Glutamatergic neuron (in vitro differentiated cells): ENCODE results near the gene MEGF11. TPM values are rescaled to one million over a fixed set of nuclear protein-coding genes. Genes with fewer than 3 reads are reported as not detected.

Source experiments
- DNase-seq: peaks from one replicate; pipeline ENCODE4 v3.0.0; 2022
- H3K27ac Mint-ChIP-seq: one replicate; pipeline ENCODE4 v1.8.0; 2020; ENCODE audit warnings: mild to moderate bottlenecking, mixed read lengths, inconsistent platforms; ENCODE audit not compliant: unreplicated experiment
- H3K27me3 Mint-ChIP-seq: one replicate; pipeline ENCODE4 v1.8.0; 2020; ENCODE audit warnings: mild to moderate bottlenecking, moderate library complexity, mixed read lengths, inconsistent platforms; ENCODE audit not compliant: unreplicated experiment
- H3K36me3 Mint-ChIP-seq: one replicate; pipeline ENCODE4 v1.8.0; 2020; ENCODE audit warnings: mild to moderate bottlenecking, mixed read lengths, inconsistent platforms; ENCODE audit not compliant: unreplicated experiment
- H3K4me1 Mint-ChIP-seq: one replicate; pipeline ENCODE4 v1.8.0; 2020; ENCODE audit warnings: mild to moderate bottlenecking, low read depth, mixed read lengths, inconsistent platforms; ENCODE audit not compliant: unreplicated experiment
- H3K4me3 Mint-ChIP-seq: one replicate; pipeline ENCODE4 v1.8.0; 2020; ENCODE audit warnings: mild to moderate bottlenecking, mixed read lengths, inconsistent platforms; ENCODE audit not compliant: unreplicated experiment
- H3K9me3 Mint-ChIP-seq: one replicate; pipeline ENCODE4 v1.8.0; 2020; ENCODE audit warnings: mild to moderate bottlenecking, moderate library complexity, mixed read lengths, inconsistent platforms; ENCODE audit not compliant: unreplicated experiment
- CTCF ChIP-seq: fragments of 200-600 bp; sonication (generic); IDR thresholded peaks from one replicate; pipeline ENCODE4 v1.5.0; 2021; ENCODE audit not compliant: partially characterized antibody, unreplicated experiment
- total RNA-seq: library from RNA; stranded (reverse); fragmentation: NEBNext Ultra II Directional; extraction: Animal tissue kit (Norgen Biotek cat#: 25700); gene quantifications from one replicate; pipeline ENCODE4 v1.2.1, GENCODE V29; 2021; ENCODE audit not compliant: unreplicated experiment

Gene MEGF11
- total RNA-seq, 1 donor from 2014 or later: 2.6 TPM

DNA sequence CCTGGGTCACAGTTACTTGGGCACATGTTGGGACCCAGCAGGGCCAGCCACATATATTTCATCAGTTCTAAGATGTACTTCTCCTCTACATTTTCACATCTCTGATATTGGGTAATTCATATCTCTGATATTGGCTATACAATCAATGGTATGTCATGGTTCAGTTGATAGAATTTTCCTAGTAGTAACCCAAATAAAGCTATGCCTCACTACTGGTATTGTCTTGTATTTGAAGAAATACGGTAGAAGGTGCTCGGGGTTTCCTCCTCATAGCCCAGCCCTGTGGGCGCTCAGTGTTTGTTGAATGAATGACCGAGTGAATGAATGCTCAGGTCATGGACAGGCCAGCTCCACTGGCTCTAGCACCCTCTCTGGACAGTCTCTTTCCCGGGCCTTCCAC is 290.2 kb downstream of the MEGF11 start:
- peaks cover 4% of the 10 kb centered on the region for H3K27me3 Mint-ChIP-seq
- no peak overlapping the region for H3K4me3 Mint-ChIP-seq
- no peaks in the 10 kb centered on the region for H3K9me3 Mint-ChIP-seq
- no peak for TF ChIP-seq CTCF
- no peak overlapping the region for H3K27ac Mint-ChIP-seq
- H3K36me3 Mint-ChIP-seq: no peaks in the 10 kb centered on the region
- DNase-seq: no peak
- no peaks in the 10 kb centered on the region for H3K4me1 Mint-ChIP-seq

GRCh38 chr15:65962187-65962586 is 291.4 kb downstream of the MEGF11 start:
- Mint-ChIP-seq H3K27ac (no peak overlapping the region), H3K9me3 (no peaks in the 10 kb centered on the region), H3K27me3 (peaks cover 4% of the 10 kb centered on the region), H3K4me3 (no peak overlapping the region), H3K4me1 (no peaks in the 10 kb centered on the region), H3K36me3 (no peaks in the 10 kb centered on the region)
- no peak for DNase-seq
- TF ChIP-seq CTCF: no peak

- H3K27me3 Mint-ChIP-seq: peaks cover 4% of the 10 kb centered on the region
- H3K9me3 Mint-ChIP-seq: no peaks in the 10 kb centered on the region
- no peaks in the 10 kb centered on the region for H3K36me3 Mint-ChIP-seq
- H3K4me1 Mint-ChIP-seq: no peaks in the 10 kb centered on the region
- H3K4me3 Mint-ChIP-seq: no peak overlapping the region
- no peak for TF ChIP-seq CTCF
- no peak for DNase-seq
- no peak overlapping the region for H3K27ac Mint-ChIP-seq
Observed at GRCh38 chr15:65960586-65960985, 293.0 kb downstream of the MEGF11 start.

GRCh38 chr15:65958835-65959234 is 294.7 kb downstream of the MEGF11 start:
- TF ChIP-seq CTCF: no peak
- Mint-ChIP-seq H3K4me3 (no peak overlapping the region), H3K4me1 (no peaks in the 10 kb centered on the region), H3K27ac (no peak overlapping the region), H3K36me3 (no peaks in the 10 kb centered on the region), H3K27me3 (peaks cover 2% of the 10 kb centered on the region), H3K9me3 (no peaks in the 10 kb centered on the region)
- no peak for DNase-seq

GRCh38 chr15:65957451-65957850 is 296.1 kb downstream of the MEGF11 start:
- peaks cover 5% of the 10 kb centered on the region for H3K27me3 Mint-ChIP-seq
- no peaks in the 10 kb centered on the region for H3K36me3 Mint-ChIP-seq
- no peak for TF ChIP-seq CTCF
- H3K4me3 Mint-ChIP-seq: no peak overlapping the region
- no peak overlapping the region for H3K27ac Mint-ChIP-seq
- no peaks in the 10 kb centered on the region for H3K4me1 Mint-ChIP-seq
- H3K9me3 Mint-ChIP-seq: no peaks in the 10 kb centered on the region
- DNase-seq: no peak
